ENCODE results near the gene LDLR.
"Not testable (repeated sequence)": the region's sequence is repeated elsewhere in the genome, so short reads cannot be mapped to it uniquely, and the experiment has no call there.

The LDLR gene

DNA sequence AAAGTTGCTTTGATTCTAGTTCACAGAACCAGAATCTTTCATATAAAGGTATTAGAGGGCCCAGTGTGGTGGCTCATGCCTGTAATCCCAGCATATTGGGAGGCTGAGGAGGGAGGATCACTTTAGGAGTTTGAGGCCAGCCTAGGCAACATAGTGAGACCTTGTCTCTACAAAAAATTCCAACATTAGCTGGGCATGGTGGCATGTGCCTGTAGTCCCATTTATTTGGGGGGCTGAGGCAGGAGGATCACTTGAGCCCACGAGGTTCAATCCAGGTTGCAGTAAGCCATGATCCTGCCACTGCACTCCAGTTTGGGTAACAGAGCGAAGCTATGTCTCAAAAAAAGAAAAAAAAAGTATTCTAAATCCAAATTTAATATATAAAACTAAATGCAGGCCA is 9.1 kb downstream of the LDLR start:
- ChIA-PET CTCF (interaction anchor here (3.0 kb wide), 1 partner anchor 27 kb away, joined by 16 read pairs; no protein-coding TSS in a partner anchor), POLR2A (no interaction called here)
- H3K4me3 ChIP-seq (ENCODE audit: low read depth, low read length): no peak overlapping the region
- TF ChIP-seq, protein P1, sequence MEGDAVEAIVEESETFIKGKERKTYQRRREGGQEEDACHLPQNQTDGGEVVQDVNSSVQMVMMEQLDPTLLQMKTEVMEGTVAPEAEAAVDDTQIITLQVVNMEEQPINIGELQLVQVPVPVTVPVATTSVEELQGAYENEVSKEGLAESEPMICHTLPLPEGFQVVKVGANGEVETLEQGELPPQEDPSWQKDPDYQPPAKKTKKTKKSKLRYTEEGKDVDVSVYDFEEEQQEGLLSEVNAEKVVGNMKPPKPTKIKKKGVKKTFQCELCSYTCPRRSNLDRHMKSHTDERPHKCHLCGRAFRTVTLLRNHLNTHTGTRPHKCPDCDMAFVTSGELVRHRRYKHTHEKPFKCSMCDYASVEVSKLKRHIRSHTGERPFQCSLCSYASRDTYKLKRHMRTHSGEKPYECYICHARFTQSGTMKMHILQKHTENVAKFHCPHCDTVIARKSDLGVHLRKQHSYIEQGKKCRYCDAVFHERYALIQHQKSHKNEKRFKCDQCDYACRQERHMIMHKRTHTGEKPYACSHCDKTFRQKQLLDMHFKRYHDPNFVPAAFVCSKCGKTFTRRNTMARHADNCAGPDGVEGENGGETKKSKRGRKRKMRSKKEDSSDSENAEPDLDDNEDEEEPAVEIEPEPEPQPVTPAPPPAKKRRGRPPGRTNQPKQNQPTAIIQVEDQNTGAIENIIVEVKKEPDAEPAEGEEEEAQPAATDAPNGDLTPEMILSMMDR (IDR thresholded peaks at IDR 0.05; ENCODE audit: insufficient read depth, low read length, missing control alignments): no peak
- no peak for DNase-seq (ENCODE audit: low read depth, low spot score)

DNA sequence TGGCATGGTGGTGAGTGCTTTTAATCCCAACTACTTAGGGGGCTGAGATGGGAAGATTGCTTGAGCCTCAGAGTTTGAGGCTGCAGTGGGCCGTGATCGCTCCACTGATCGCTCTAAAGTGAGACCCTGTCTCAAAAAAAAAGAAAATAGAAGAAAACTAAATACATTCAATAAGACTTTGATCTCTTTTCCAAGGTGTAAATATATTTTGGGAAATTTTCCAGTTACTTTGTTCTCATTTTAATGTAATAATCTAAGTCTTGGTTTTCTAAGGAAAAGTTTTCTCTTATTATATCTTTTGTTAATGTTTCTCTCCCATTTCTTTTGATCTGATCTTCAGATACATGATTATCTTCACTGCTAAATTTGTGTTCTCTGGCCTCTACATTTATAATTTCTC is 9.6 kb downstream of the LDLR start:
- H3K4me3 ChIP-seq (ENCODE audit: low read depth, low read length): no peak overlapping the region
- CTCF ChIA-PET: interaction anchor here (3.0 to 3.2 kb wide), 2 partner anchors 26 to 28 kb away, joined by 16 to 18 read pairs; no protein-coding TSS in a partner anchor

DNA sequence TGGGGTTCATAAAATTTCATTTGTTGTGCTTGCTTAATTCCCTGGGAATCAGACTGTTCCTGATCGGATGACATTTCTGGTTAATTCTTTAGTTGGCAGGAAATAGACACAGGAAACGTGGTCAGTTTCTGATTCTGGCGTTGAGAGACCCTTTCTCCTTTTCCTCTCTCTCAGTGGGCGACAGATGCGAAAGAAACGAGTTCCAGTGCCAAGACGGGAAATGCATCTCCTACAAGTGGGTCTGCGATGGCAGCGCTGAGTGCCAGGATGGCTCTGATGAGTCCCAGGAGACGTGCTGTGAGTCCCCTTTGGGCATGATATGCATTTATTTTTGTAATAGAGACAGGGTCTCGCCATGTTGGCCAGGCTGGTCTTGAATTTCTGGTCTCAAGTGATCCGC is 10.8 kb downstream of the LDLR start:
- TF ChIP-seq, protein P1 (IDR thresholded peaks at IDR 0.05; ENCODE audit: insufficient read depth, low read length, missing control alignments): no peak
- POLR2A ChIA-PET: no interaction called here
- DNase-seq (ENCODE audit: low read depth, low spot score): no peak
- CTCF ChIA-PET: interaction anchor here (1.6 to 3.2 kb wide), 2 partner anchors 26 to 64 kb away, joined by 5 to 18 read pairs; no protein-coding TSS in a partner anchor
- no peak overlapping the region for H3K4me3 ChIP-seq (ENCODE audit: low read depth, low read length)

More for the DNA sequence above, 9.6 kb downstream of the LDLR start:
- POLR2A ChIA-PET: no interaction called here
- TF ChIP-seq, protein P1 (IDR thresholded peaks at IDR 0.05; ENCODE audit: insufficient read depth, low read length, missing control alignments): no peak
- no peak for DNase-seq (ENCODE audit: low read depth, low spot score)

DNA sequence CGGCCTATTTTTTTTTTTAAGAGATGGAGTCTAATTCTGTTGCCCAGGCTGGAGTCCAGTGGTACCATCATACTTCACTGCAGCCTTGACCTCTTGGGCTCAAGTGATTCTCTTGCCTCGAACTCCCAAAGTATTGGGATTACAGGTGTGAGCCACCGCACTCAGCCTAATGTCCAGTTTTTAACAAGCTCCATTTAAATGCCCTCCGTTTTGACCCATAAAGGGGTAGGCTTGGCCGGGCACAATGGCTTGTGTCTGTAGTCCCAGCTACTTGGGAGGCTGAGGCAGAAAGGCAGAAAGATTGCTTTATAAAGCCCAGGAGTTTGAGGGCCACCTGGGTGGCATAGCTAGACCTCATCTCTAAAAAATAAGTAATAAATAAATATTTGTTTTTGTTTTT is 11.8 kb downstream of the LDLR start:
- TF ChIP-seq, protein P1 (IDR thresholded peaks at IDR 0.05; ENCODE audit: insufficient read depth, low read length, missing control alignments): no peak
- DNase-seq (ENCODE audit: low read depth, low spot score): no peak
- H3K4me3 ChIP-seq (ENCODE audit: low read depth, low read length): no peak overlapping the region
- ChIA-PET POLR2A (no interaction called here), CTCF (interaction anchor here (1.6 to 3.2 kb wide), 2 partner anchors 25 to 65 kb away, joined by 5 to 18 read pairs; no protein-coding TSS in a partner anchor)

DNA sequence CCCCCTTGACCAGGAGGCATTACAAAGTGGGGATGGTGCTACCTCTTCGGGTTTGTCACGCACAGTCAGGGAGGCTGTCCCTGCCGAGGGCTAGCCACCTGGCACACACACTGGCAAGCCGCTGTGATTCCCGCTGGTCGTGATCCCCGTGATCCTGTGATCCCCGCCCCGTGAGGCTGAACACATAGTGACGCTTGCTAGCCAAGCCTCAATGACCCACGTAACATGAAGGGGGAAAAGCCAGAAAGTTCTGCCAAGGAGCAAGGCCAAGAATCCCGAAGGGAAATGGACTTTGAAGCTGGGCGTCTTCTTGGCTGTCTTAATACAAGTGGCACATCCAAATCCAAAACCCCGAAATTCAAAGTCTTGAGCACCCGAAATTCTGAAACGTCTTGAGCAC is 13.7 kb downstream of the LDLR start:
- ChIA-PET POLR2A (no interaction called here), CTCF (interaction anchor here (1.4 to 1.9 kb wide), 2 partner anchors 23 to 67 kb away, joined by 6 to 9 read pairs; no protein-coding TSS in a partner anchor)
- no peak for DNase-seq (ENCODE audit: low read depth, low spot score)
- TF ChIP-seq, protein P1 (IDR thresholded peaks at IDR 0.05; ENCODE audit: insufficient read depth, low read length, missing control alignments): no peak
- H3K4me3 ChIP-seq (ENCODE audit: low read depth, low read length): no peak overlapping the region

DNA sequence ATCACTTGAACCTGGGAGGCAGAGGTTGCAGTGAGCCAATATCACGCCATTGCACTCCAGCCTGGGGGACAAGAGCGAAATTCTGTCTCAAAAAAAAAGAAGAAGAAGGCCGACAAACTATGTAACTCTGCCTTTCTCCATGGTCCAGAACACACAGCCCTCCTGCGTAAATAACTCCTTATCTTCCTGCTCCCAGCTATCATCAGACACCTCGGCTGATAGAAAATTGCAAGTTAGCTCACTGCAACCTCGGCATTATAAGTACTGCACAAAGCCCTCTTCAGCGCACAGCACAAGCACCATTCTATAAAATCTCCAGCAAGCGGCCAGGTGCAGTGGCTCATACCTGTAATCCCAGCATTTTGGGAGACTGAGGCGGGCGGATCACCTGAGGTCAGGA is 14.4 kb downstream of the LDLR start:
- H3K4me3 ChIP-seq (ENCODE audit: low read depth, low read length); POLR2A ChIA-PET; DNase-seq (ENCODE audit: low read depth, low spot score): not testable (repeated sequence)
- CTCF ChIA-PET: interaction anchor here (1.4 to 1.9 kb wide), 3 partner anchors 22 to 168 kb away, joined by 3 to 9 read pairs (median 6); no protein-coding TSS in a partner anchor

Data from AG04449 (cell line).